IMR-90 (cell line): ENCODE results near the gene SIX4. TPM values are rescaled to one million over a fixed set of nuclear protein-coding genes. Genes with fewer than 3 reads are reported as not detected.

ENCODE experiments used
- ATAC-seq: fragments of 200-7000 bp; cut with Tn5 transposase; 2 replicates; pipeline ENCODE4 v1.9.1; 2020; ENCODE audit warnings: low read depth, mild to moderate bottlenecking, moderate library complexity
- BruUV-seq: library from RNA; stranded (reverse); fragments of 400-500 nt; replicated peaks from 2 replicates; lab custom pipeline; 2021; lab: Mats Ljungman, UMichigan
- CTCF ChIA-PET: fragments of 300-600 bp; formaldehyde crosslinking; extraction: SDS; loops from one replicate; lab custom pipeline; 2021; ENCODE audit warnings: antibody characterized with exemption; lab: Yijun Ruan, JAX
- POLR2A ChIA-PET: fragments of 300-600 bp; sonication (Branson Sonifier 250); formaldehyde crosslinking; loops from one replicate; lab custom pipeline; 2022; ENCODE audit warnings: antibody characterized with exemption; ENCODE audit not compliant: unreplicated experiment; lab: Charles Lee
- DNase-seq: peaks from one replicate; pipeline ENCODE4 v3.0.0; 2013
- H2AFZ ChIP-seq: replicated peaks from 2 replicates; pipeline ENCODE3; 2013; ENCODE audit warnings: low read length, mild to moderate bottlenecking; ENCODE audit not compliant: poor library complexity
- H2AK5ac ChIP-seq: 2 replicates; pipeline ENCODE4 v1.6.1; 2013; ENCODE audit warnings: low read depth, low read length, inconsistent platforms
- H2AK9ac ChIP-seq: replicated peaks from 2 replicates; pipeline ENCODE3; 2013; ENCODE audit warnings: mild to moderate bottlenecking, low read depth, low read length, moderate library complexity; ENCODE audit not compliant: poor library complexity
- H2BK120ac ChIP-seq: 2 replicates; pipeline ENCODE4 v1.6.1; 2013; ENCODE audit warnings: low read depth, low read length, inconsistent platforms
- H2BK15ac ChIP-seq: 3 replicates; pipeline ENCODE4 v1.6.1; 2013; ENCODE audit warnings: low read depth, low read length, inconsistent platforms
- H2BK20ac ChIP-seq: 2 replicates; pipeline ENCODE4 v1.6.1; 2013; ENCODE audit warnings: low read depth, mild to moderate bottlenecking, inconsistent platforms, low read length, moderate library complexity
- H2BK5ac ChIP-seq: 2 replicates; pipeline ENCODE4 v1.6.1; 2013; ENCODE audit warnings: mild to moderate bottlenecking, low read depth, low read length, inconsistent platforms; ENCODE audit not compliant: poor library complexity, severe bottlenecking
- H3K14ac ChIP-seq: replicated peaks from 2 replicates; pipeline ENCODE4 v1.6.1; 2013; ENCODE audit warnings: low read depth, low read length, inconsistent platforms
- H3K18ac ChIP-seq: 2 replicates; pipeline ENCODE4 v1.6.1; 2013; ENCODE audit warnings: low read depth, low read length, control low read depth
- H3K23ac ChIP-seq: 2 replicates; pipeline ENCODE4 v1.6.1; 2013; ENCODE audit warnings: low read depth, low read length, inconsistent platforms
- H3K27ac ChIP-seq: 2 replicates; pipeline ENCODE4 v1.5.1; 2013; ENCODE audit warnings: mild to moderate bottlenecking, control low read depth, low read length; ENCODE audit not compliant: insufficient read depth
- H3K27me3 ChIP-seq: 2 replicates; pipeline ENCODE4 v1.6.1; 2013; ENCODE audit warnings: low read length; ENCODE audit not compliant: control insufficient read depth, insufficient read depth
- H3K36me3 ChIP-seq: 2 replicates; pipeline ENCODE4 v1.6.1; 2013; ENCODE audit warnings: low read length, mixed read lengths; ENCODE audit not compliant: control insufficient read depth, insufficient read depth
- H3K4ac ChIP-seq: 2 replicates; pipeline ENCODE4 v1.6.1; 2013; ENCODE audit warnings: low read depth, low read length, inconsistent platforms
- H3K4me1 ChIP-seq: 2 replicates; pipeline ENCODE4 v1.6.1; 2013; ENCODE audit warnings: low read length, mixed read lengths; ENCODE audit not compliant: control insufficient read depth, insufficient read depth
- H3K4me2 ChIP-seq: 2 replicates; pipeline ENCODE4 v1.6.1; 2013; ENCODE audit warnings: low read depth, mild to moderate bottlenecking, control low read depth, low read length, moderate library complexity
- H3K4me3 ChIP-seq: 2 replicates; pipeline ENCODE4 v1.5.1; 2013; ENCODE audit warnings: low read depth, mild to moderate bottlenecking, control low read depth, low read length, moderate library complexity; ENCODE audit not compliant: insufficient read depth
- H3K56ac ChIP-seq: 2 replicates; pipeline ENCODE4 v1.6.1; 2013; ENCODE audit warnings: low read length, inconsistent platforms; ENCODE audit not compliant: insufficient read depth; ENCODE audit errors: extremely low read depth
- H3K79me1 ChIP-seq, 2 experiments: 2 replicates each; pipeline ENCODE4 v1.6.1; 2013; ENCODE audit warnings: low read length in 2 of 2, inconsistent platforms in 1 of 2, low read depth in 1 of 2
- H3K9ac ChIP-seq: 2 replicates; pipeline ENCODE4 v1.6.1; 2013; ENCODE audit warnings: low read depth, low read length, control low read depth
- H3K9me1 ChIP-seq: 2 replicates; pipeline ENCODE4 v1.6.1; 2013; ENCODE audit warnings: low read length, inconsistent platforms; ENCODE audit not compliant: insufficient read depth
- H3K9me3 ChIP-seq: 2 replicates; pipeline ENCODE4 v1.6.1; 2013; ENCODE audit warnings: low read length; ENCODE audit not compliant: control insufficient read depth, insufficient read depth
- H4K20me1 ChIP-seq: 2 replicates; pipeline ENCODE4 v1.6.1; 2013; ENCODE audit warnings: low read length, inconsistent platforms; ENCODE audit not compliant: insufficient read depth
- H4K5ac ChIP-seq: 2 replicates; pipeline ENCODE4 v1.6.1; 2013; ENCODE audit warnings: mild to moderate bottlenecking, low read depth, low read length, control low read depth
- H4K8ac ChIP-seq, 2 experiments: 2 replicates each; pipeline ENCODE4 v1.6.1; 2013; ENCODE audit warnings: low read depth in 2 of 2, low read length in 2 of 2, control low read depth in 1 of 2, inconsistent platforms in 1 of 2
- H4K91ac ChIP-seq: 2 replicates; pipeline ENCODE4 v1.6.1; 2013; ENCODE audit warnings: low read depth, low read length, inconsistent platforms; ENCODE audit not compliant: insufficient read depth
- BHLHE40 ChIP-seq: fragments of 150-350 bp; IDR thresholded peaks from 2 replicates; pipeline ENCODE4 v1.6.1; 2016; ENCODE audit warnings: mild to moderate bottlenecking, low read depth, low read length
- MAFK ChIP-seq: IDR thresholded peaks from 2 replicates; pipeline ENCODE4 v1.6.1; 2012; ENCODE audit warnings: low read depth, low read length, improper control_type of control experiment
- MAZ ChIP-seq: IDR thresholded peaks from 2 replicates; pipeline ENCODE4 v1.6.1; 2012; ENCODE audit warnings: low read depth, mild to moderate bottlenecking, low read length, improper control_type of control experiment, moderate library complexity, borderline replicate concordance
- MXI1 ChIP-seq: IDR thresholded peaks from 2 replicates; pipeline ENCODE4 v1.6.1; 2012; ENCODE audit warnings: low read depth, mild to moderate bottlenecking, low read length, moderate library complexity, borderline replicate concordance
- NFE2L2 ChIP-seq: fragments of 150-350 bp; IDR thresholded peaks from 2 replicates; pipeline ENCODE4 v1.6.1; 2016; ENCODE audit warnings: low read depth, mild to moderate bottlenecking, low read length
- RAD21 ChIP-seq: IDR thresholded peaks from 2 replicates; pipeline ENCODE4 v1.6.1; 2012; ENCODE audit warnings: low read length, improper control_type of control experiment
- RCOR1 ChIP-seq: IDR thresholded peaks from 2 replicates; pipeline ENCODE4 v1.6.1; 2012; ENCODE audit warnings: mild to moderate bottlenecking, low read length, improper control_type of control experiment; ENCODE audit not compliant: insufficient replicate concordance
- SMC3 ChIP-seq: fragments of 150-350 bp; IDR thresholded peaks from 2 replicates; pipeline ENCODE4 v1.6.1; 2016; ENCODE audit warnings: low read depth, mild to moderate bottlenecking, antibody characterized with exemption, low read length, moderate library complexity
- WGBS, 2 experiments: methylation state at CpG; one replicate each; pipeline versions ENCODE4 v1.1.5 to v1.1.7; 2013; ENCODE audit warnings: missing lambda C conversion rate in 2 of 2; ENCODE audit not compliant: insufficient read length in 1 of 2; ENCODE audit errors: extremely low coverage in 2 of 2; 5-methylcytosine and 5-hydroxymethylcytosine counted together
- dilution Hi-C: fragments of 300-500 bp; cut with HindIII; formaldehyde crosslinking; loops from one replicate; pipeline ENCODE4 v1.14.3; 2018; ENCODE audit warnings: low sequenced_read_pairs; ENCODE audit not compliant: unreplicated experiment
- in situ Hi-C: fragments of 300-500 bp; cut with MboI; formaldehyde crosslinking; loops from 3 replicates; pipeline ENCODE4 v1.14.3; 2019; ENCODE audit warnings: low sequenced_read_pairs, inconsistent platforms, mixed read lengths
- intact Hi-C: fragments of 100-400 bp; cut with micrococcal nuclease; formaldehyde crosslinking; loops from 2 replicates; pipeline ENCODE4 v1.10.0; 2022
- polyA plus RNA-seq, 3 experiments: library from polyadenylated mRNA; depleted of rRNA; stranded (reverse); fragments of >200 nt; gene quantifications; 2 replicates each; pipeline ENCODE4 v1.2.3, GENCODE V29; 2012; ENCODE audit warnings: low replicate concordance in 1 of 3
- total RNA-seq: library from RNA; depleted of rRNA; stranded (reverse); fragments of >200 nt; gene quantifications from 2 replicates; pipeline ENCODE4 v1.2.3, GENCODE V29; 2012
- TF ChIP-seq, protein P1 (sequence below): fragments of 150-350 bp; IDR thresholded peaks from 2 replicates; pipeline ENCODE4 v1.6.1; 2017; ENCODE audit warnings: mild to moderate bottlenecking, antibody characterized with exemption, low read length, low read depth

SIX4 gene
- total and polyA plus RNA-seq, 2 of the 4 experiments (the other 2 are of a cell fraction), result 7.1 to 42.7 TPM

DNA sequence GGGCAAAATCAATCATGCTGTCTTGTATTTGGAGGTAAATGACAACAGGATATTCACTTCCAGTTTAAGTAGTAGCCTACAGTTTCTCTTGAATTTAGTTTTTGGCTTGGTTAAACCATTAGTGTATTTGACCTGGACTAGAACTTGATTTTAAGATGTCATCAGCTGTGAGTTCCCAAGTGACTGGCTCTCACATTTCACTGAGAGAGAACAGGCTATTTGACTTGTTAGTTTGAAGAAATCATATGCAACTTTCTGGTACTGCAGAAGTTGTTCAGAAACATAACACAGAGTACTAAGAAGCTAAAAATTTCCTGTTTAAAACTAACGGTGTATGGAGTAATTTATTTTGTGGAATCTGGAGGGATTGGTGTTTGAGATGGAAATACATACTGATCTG lies 32.7 kb upstream of the SIX4 start:
- peaks cover 9% of the 10 kb centered on the region for H3K9me1 ChIP-seq

More for the DNA sequence above, 32.7 kb upstream of the SIX4 start:
- Histone ChIP-seq H3K4me3 (no peak overlapping the region), H4K91ac (peak overlapping the region; percentile 14; the same call in 1 of the 2 replicates), H3K4me2 (peak overlapping the region; percentile 68), H3K14ac (peak overlapping the region; percentile 12; the same call in 1 of the 2 replicates), H3K9me3 (no peaks in the 10 kb centered on the region), H3K36me3 (peaks cover 2% of the 10 kb centered on the region; the same call in 1 of the 2 replicates), H4K8ac (no peak overlapping the region), H3K79me1 (peaks cover 22 to 70% of the 10 kb centered on the region in 2 experiments), H3K18ac (no peak overlapping the region), H2BK120ac (peak overlapping the region; percentile 60), H2AK5ac (no peak overlapping the region), H2AFZ (no peak overlapping the region), H3K23ac (0 out of 2 replicates have a peak overlapping the region, but pooled peaks have one; percentile 20), H2AK9ac (no peak overlapping the region), H3K4ac (peak overlapping the region; percentile 5; the same call in 1 of the 2 replicates), H3K27ac (peak overlapping the region; percentile 57; the same call in 1 of the 2 replicates), H2BK20ac (no peak overlapping the region), H3K4me1 (peaks cover 13% of the 10 kb centered on the region), H4K5ac (no peak overlapping the region), H3K9ac (no peak overlapping the region; the same call in 1 of the 2 replicates), H3K56ac (no peak overlapping the region), H2BK5ac (peak overlapping the region; percentile 57), H3K27me3 (no peaks in the 10 kb centered on the region), H2BK15ac (no peak overlapping the region), H4K20me1 (peaks cover 21% of the 10 kb centered on the region; the same call in 1 of the 2 replicates)
- no CpG with 5 or more reads among the region's 1 CpG for WGBS, 2 experiments
- intact Hi-C loops, result no loop called here
- no peak for TF ChIP-seq RAD21
- TF ChIP-seq, protein P1, sequence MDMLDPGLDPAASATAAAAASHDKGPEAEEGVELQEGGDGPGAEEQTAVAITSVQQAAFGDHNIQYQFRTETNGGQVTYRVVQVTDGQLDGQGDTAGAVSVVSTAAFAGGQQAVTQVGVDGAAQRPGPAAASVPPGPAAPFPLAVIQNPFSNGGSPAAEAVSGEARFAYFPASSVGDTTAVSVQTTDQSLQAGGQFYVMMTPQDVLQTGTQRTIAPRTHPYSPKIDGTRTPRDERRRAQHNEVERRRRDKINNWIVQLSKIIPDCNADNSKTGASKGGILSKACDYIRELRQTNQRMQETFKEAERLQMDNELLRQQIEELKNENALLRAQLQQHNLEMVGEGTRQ, result no peak
- no peak for TF ChIP-seq MAFK
- no peak for TF ChIP-seq SMC3
- TF ChIP-seq MAZ, result no peak
- no peak for TF ChIP-seq MXI1
- no peak for TF ChIP-seq RCOR1
- no peak for TF ChIP-seq NFE2L2
- no peak for TF ChIP-seq BHLHE40
- POLR2A ChIA-PET, result no interaction called here
- ATAC-seq (peak; percentile 58), DNase-seq (peak; percentile 44)
- in situ Hi-C loops, result no loop called here
- CTCF ChIA-PET, result no interaction called here
- BruUV-seq, result no TSS peak
- dilution Hi-C loops, result no loop called here
